HCT116 (cell line): ENCODE measurements around the gene RAPGEF2. TPM values are rescaled to one million over a fixed set of nuclear protein-coding genes. Genes with fewer than 3 reads are reported as not detected.

Experiments used
- ATAC-seq: fragments of 200-7000 bp; cut with Tn5 transposase; 2 replicates; pipeline ENCODE4 v1.9.1; 2020; ENCODE audit warnings: mild to moderate bottlenecking, moderate library complexity
- BruUV-seq: library from RNA; stranded (reverse); fragments of 400-500 nt; replicated peaks from 2 replicates; lab custom pipeline; 2021; lab: Mats Ljungman, UMichigan
- CTCF ChIA-PET: fragments of 300-600 bp; sonication (Branson Sonifier 250); formaldehyde crosslinking; loops from one replicate; lab custom pipeline; 2021; ENCODE audit warnings: antibody characterized with exemption; lab: Charles Lee
- POLR2A ChIA-PET: fragments of 300-600, 350-600 bp; sonication (Branson Sonifier 250); formaldehyde crosslinking; loops from one replicate; lab custom pipeline; 2021; ENCODE audit warnings: antibody characterized with exemption; lab: Charles Lee
- RAD21 ChIA-PET, 2 experiments: fragments of 300-600 bp; sonication (Branson Sonifier 250); formaldehyde crosslinking; loops; one replicate each; lab custom pipeline; 2023; ENCODE audit warnings: low total read pairs in 2 of 2; ENCODE audit not compliant: uncharacterized antibody in 2 of 2, unreplicated experiment in 2 of 2, low non-redundant PET in 1 of 2; lab: Charles Lee
- DNase-seq: peaks from one replicate; pipeline ENCODE4 v3.0.0-alpha.2; 2010; ENCODE audit warnings: low read depth, low spot score
- H2AFZ ChIP-seq: fragments of 200-600 bp; shearing (Covaris generic), sonication (generic); 2 replicates; pipeline ENCODE4 v1.6.1; 2017; ENCODE audit warnings: low read depth, mixed run types, mixed read lengths, antibody characterized with exemption, low read length; ENCODE audit not compliant: poor library complexity, severe bottlenecking
- H3K27ac ChIP-seq: 2 replicates; pipeline ENCODE4 v1.5.1; 2012; ENCODE audit warnings: low read depth, low read length
- H3K27me3 ChIP-seq: fragments of 200-600 bp; sonication (generic); 2 replicates; pipeline ENCODE4 v1.6.1; 2016; ENCODE audit warnings: mixed run types, low read length, mixed read lengths; ENCODE audit not compliant: insufficient read depth
- H3K36me3 ChIP-seq, 2 experiments: fragments of 200-500 bp in 1 of 2; fragments of 200-600 bp in 1 of 2; sonication (Bioruptor generic) in 1 of 2; sonication (generic) in 1 of 2; 2 replicates each; pipeline versions ENCODE4 v1.5.1 to v1.6.1; 2014 to 2016; ENCODE audit warnings: low read length in 2 of 2, inconsistent platforms in 1 of 2, mixed read lengths in 1 of 2, mixed run types in 1 of 2; ENCODE audit not compliant: insufficient read depth in 2 of 2, control insufficient read depth in 1 of 2
- H3K4me1 ChIP-seq, 2 experiments: fragments of 200-600 bp in 1 of 2; sonication (generic) in 1 of 2; 2 replicates each; pipeline versions ENCODE4 v1.5.1 to v1.6.1; 2012 to 2017; ENCODE audit warnings: low read length in 2 of 2, inconsistent platforms in 1 of 2, mild to moderate bottlenecking in 1 of 2, mixed read lengths in 1 of 2, mixed run types in 1 of 2, moderate library complexity in 1 of 2; ENCODE audit not compliant: insufficient read depth in 2 of 2, control insufficient read depth in 1 of 2
- H3K4me2 ChIP-seq: fragments of 200-600 bp; sonication (generic); 2 replicates; pipeline ENCODE4 v1.6.1; 2017; ENCODE audit warnings: mixed run types, low read length, mixed read lengths
- H3K4me3 ChIP-seq, 2 experiments: fragments of 200-600 bp in 1 of 2; sonication (generic) in 1 of 2; replicated peaks in 1 of 2; 2 replicates each; pipeline ENCODE4 v1.5.1; 2011 to 2016; ENCODE audit warnings: low read length in 2 of 2, control low read depth in 1 of 2, low read depth in 1 of 2, mild to moderate bottlenecking in 1 of 2, mixed read lengths in 1 of 2, mixed run types in 1 of 2
- H3K79me2 ChIP-seq: fragments of 200-600 bp; sonication (generic); 2 replicates; pipeline ENCODE4 v1.6.1; 2017; ENCODE audit warnings: mild to moderate bottlenecking, mixed run types, low read length, moderate library complexity, mixed read lengths; ENCODE audit not compliant: insufficient read depth
- H3K9ac ChIP-seq: fragments of 200-600 bp; sonication (generic); 2 replicates; pipeline ENCODE4 v1.6.1; 2016; ENCODE audit warnings: low read length, mixed read lengths
- H3K9me2 ChIP-seq: fragments of 200-600 bp; sonication (generic), shearing (Covaris generic); 2 replicates; pipeline ENCODE4 v1.6.1; 2017; ENCODE audit warnings: mixed run types, mild to moderate bottlenecking, moderate library complexity; ENCODE audit not compliant: insufficient read depth
- H3K9me3 ChIP-seq, 2 experiments: fragments of 200-500 bp in 1 of 2; fragments of 200-600 bp in 1 of 2; sonication (Bioruptor generic) in 1 of 2; sonication (generic) in 1 of 2; 2 replicates each; pipeline ENCODE4 v1.6.1; 2014 to 2017; ENCODE audit warnings: low read length in 2 of 2, mixed read lengths in 2 of 2, inconsistent platforms in 1 of 2, low read depth in 1 of 2, mild to moderate bottlenecking in 1 of 2, mixed run types in 1 of 2, moderate library complexity in 1 of 2; ENCODE audit not compliant: control insufficient read depth in 1 of 2, insufficient read depth in 1 of 2
- H4K20me1 ChIP-seq: fragments of 200-600 bp; sonication (generic), shearing (Covaris generic); 2 replicates; pipeline ENCODE4 v1.6.1; 2017; ENCODE audit warnings: mixed run types, mild to moderate bottlenecking, moderate library complexity; ENCODE audit not compliant: insufficient read depth
- CBX3 ChIP-seq: IDR thresholded peaks from 2 replicates; pipeline ENCODE4 v1.6.1; 2012; ENCODE audit warnings: low read depth
- CEBPB ChIP-seq: IDR thresholded peaks from 2 replicates; pipeline ENCODE4 v1.6.1; 2012; ENCODE audit warnings: low read depth
- EGR1 ChIP-seq: IDR thresholded peaks from 2 replicates; pipeline ENCODE4 v1.6.1; 2012; ENCODE audit warnings: low read depth
- FOSL1 ChIP-seq: IDR thresholded peaks from 2 replicates; pipeline ENCODE4 v1.6.1; 2012; ENCODE audit warnings: low read depth
- JUND ChIP-seq: IDR thresholded peaks from 2 replicates; pipeline ENCODE4 v1.6.1; 2012
- POLR2AphosphoS5 ChIP-seq: IDR thresholded peaks from 2 replicates; pipeline ENCODE4 v1.6.1; 2011; ENCODE audit warnings: mild to moderate bottlenecking, low read depth, low read length, moderate library complexity
- RAD21 ChIP-seq: IDR thresholded peaks from 2 replicates; pipeline ENCODE4 v1.6.1; 2012; ENCODE audit warnings: low read depth, mild to moderate bottlenecking
- SIN3A ChIP-seq: IDR thresholded peaks from 2 replicates; pipeline ENCODE4 v1.6.1; 2012; ENCODE audit warnings: low read depth
- SP1 ChIP-seq: IDR thresholded peaks from 2 replicates; pipeline ENCODE4 v1.6.1; 2012; ENCODE audit warnings: low read depth
- YY1 ChIP-seq: IDR thresholded peaks from 2 replicates; pipeline ENCODE4 v1.6.1; 2011; ENCODE audit warnings: low read length, low read depth, moderate library complexity, mild to moderate bottlenecking; ENCODE audit not compliant: insufficient replicate concordance; ENCODE audit errors: extremely low read depth
- ZNF274 ChIP-seq: fragments of 200-500 bp; sonication (Bioruptor generic); IDR thresholded peaks from 2 replicates; pipeline ENCODE4 v1.6.1; 2014; ENCODE audit warnings: mild to moderate bottlenecking, low read depth, low read length, inconsistent platforms
- intact Hi-C: fragments of 100-400 bp; cut with micrococcal nuclease; formaldehyde crosslinking; loops from 2 replicates; pipeline ENCODE4 v1.10.0; 2022
- total RNA-seq: library from RNA; stranded (reverse); gene quantifications from one replicate; pipeline ENCODE4 v1.2.1, GENCODE V29; 2021; ENCODE audit not compliant: unreplicated experiment
- TF ChIP-seq, protein P1 (sequence below): IDR thresholded peaks from 2 replicates; pipeline ENCODE4 v1.6.1; 2012; ENCODE audit warnings: low read depth
- TF ChIP-seq, protein P2 (sequence below): IDR thresholded peaks from 2 replicates; pipeline ENCODE4 v1.6.1; 2011; ENCODE audit warnings: mild to moderate bottlenecking, low read length, moderate library complexity; ENCODE audit not compliant: insufficient replicate concordance; ENCODE audit errors: extremely low read depth
- TF ChIP-seq, protein P3 (sequence below): IDR thresholded peaks from 2 replicates; pipeline ENCODE4 v1.6.1; 2012
- TF ChIP-seq, protein P4 (sequence below), 3 experiments: fragments of 200-600 bp in 1 of 3; sonication (generic) in 1 of 3; IDR thresholded peaks in 2 of 3; conservative IDR thresholded peaks in 1 of 3; 2 replicates each; pipeline ENCODE4 v1.5.1; 2012 to 2017; ENCODE audit warnings: low read depth in 2 of 3, low read length in 2 of 3, antibody characterized with exemption in 1 of 3, borderline replicate concordance in 1 of 3, control low read depth in 1 of 3, mild to moderate bottlenecking in 1 of 3, mixed read lengths in 1 of 3, mixed run types in 1 of 3, moderate library complexity in 1 of 3; ENCODE audit not compliant: insufficient read depth in 1 of 3
- TF ChIP-seq, protein P5 (sequence below): IDR thresholded peaks from 2 replicates; pipeline ENCODE4 v1.6.1; 2012

RAPGEF2 gene
- total RNA-seq, 1 experiment from 2014 or later: 21.2 TPM

DNA sequence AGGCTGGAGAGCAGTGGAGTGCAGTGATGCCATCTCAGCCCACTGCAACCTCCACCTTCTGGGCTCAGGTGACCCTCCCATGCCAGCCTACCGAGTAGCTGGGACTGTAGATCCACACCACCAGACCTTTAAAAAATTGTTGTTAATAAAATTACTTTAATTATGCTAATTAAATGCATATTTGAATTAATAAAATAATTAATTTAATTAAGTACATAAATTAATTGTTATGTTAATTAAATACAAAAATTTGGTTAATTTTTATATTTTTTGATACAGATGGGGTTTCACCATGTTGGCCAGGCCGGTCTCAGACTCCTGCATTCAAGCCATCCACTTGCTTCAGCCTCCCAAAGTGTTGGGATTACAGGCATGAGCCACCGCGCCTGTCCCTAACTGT, 12.6 kb upstream of the RAPGEF2 start:
- no peak overlapping the region for H2AFZ ChIP-seq
- H4K20me1 ChIP-seq: no peaks in the 10 kb centered on the region
- intact Hi-C loops: no loop called here
- no peak overlapping the region for H3K9ac ChIP-seq
- H3K4me1 ChIP-seq: peaks cover 0 to 15% of the 10 kb centered on the region in 2 experiments; a peak in 2 of 4 replicates
- RAD21 ChIA-PET: no interaction called here
- H3K4me2 ChIP-seq: no peak overlapping the region
- ATAC-seq: no peak
- no peaks in the 10 kb centered on the region for H3K79me2 ChIP-seq
- H3K36me3 ChIP-seq: no peaks in the 10 kb centered on the region
- H3K4me3 ChIP-seq: no peak overlapping the region
- no peak overlapping the region for H3K27ac ChIP-seq
- POLR2A ChIA-PET: no interaction called here
- H3K9me2 ChIP-seq: no peaks in the 10 kb centered on the region
- CTCF ChIA-PET: no interaction called here
- H3K9me3 ChIP-seq: no peaks in the 10 kb centered on the region
- DNase-seq: no peak
- TF ChIP-seq, protein P1, sequence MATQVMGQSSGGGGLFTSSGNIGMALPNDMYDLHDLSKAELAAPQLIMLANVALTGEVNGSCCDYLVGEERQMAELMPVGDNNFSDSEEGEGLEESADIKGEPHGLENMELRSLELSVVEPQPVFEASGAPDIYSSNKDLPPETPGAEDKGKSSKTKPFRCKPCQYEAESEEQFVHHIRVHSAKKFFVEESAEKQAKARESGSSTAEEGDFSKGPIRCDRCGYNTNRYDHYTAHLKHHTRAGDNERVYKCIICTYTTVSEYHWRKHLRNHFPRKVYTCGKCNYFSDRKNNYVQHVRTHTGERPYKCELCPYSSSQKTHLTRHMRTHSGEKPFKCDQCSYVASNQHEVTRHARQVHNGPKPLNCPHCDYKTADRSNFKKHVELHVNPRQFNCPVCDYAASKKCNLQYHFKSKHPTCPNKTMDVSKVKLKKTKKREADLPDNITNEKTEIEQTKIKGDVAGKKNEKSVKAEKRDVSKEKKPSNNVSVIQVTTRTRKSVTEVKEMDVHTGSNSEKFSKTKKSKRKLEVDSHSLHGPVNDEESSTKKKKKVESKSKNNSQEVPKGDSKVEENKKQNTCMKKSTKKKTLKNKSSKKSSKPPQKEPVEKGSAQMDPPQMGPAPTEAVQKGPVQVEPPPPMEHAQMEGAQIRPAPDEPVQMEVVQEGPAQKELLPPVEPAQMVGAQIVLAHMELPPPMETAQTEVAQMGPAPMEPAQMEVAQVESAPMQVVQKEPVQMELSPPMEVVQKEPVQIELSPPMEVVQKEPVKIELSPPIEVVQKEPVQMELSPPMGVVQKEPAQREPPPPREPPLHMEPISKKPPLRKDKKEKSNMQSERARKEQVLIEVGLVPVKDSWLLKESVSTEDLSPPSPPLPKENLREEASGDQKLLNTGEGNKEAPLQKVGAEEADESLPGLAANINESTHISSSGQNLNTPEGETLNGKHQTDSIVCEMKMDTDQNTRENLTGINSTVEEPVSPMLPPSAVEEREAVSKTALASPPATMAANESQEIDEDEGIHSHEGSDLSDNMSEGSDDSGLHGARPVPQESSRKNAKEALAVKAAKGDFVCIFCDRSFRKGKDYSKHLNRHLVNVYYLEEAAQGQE: no peak
- TF ChIP-seq SP1 (no peak), ZNF274 (no peak), JUND (no peak), CBX3 (no peak), CEBPB (no peak), RAD21 (no peak), FOSL1 (no peak), SIN3A (no peak), YY1 (no peak), POLR2AphosphoS5 (no peak), EGR1 (no peak)
- TF ChIP-seq, protein P2, sequence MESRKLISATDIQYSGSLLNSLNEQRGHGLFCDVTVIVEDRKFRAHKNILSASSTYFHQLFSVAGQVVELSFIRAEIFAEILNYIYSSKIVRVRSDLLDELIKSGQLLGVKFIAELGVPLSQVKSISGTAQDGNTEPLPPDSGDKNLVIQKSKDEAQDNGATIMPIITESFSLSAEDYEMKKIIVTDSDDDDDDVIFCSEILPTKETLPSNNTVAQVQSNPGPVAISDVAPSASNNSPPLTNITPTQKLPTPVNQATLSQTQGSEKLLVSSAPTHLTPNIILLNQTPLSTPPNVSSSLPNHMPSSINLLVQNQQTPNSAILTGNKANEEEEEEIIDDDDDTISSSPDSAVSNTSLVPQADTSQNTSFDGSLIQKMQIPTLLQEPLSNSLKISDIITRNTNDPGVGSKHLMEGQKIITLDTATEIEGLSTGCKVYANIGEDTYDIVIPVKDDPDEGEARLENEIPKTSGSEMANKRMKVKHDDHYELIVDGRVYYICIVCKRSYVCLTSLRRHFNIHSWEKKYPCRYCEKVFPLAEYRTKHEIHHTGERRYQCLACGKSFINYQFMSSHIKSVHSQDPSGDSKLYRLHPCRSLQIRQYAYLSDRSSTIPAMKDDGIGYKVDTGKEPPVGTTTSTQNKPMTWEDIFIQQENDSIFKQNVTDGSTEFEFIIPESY: no peak
- TF ChIP-seq, protein P3, sequence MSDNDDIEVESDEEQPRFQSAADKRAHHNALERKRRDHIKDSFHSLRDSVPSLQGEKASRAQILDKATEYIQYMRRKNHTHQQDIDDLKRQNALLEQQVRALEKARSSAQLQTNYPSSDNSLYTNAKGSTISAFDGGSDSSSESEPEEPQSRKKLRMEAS: no peak
- TF ChIP-seq, protein P4, sequence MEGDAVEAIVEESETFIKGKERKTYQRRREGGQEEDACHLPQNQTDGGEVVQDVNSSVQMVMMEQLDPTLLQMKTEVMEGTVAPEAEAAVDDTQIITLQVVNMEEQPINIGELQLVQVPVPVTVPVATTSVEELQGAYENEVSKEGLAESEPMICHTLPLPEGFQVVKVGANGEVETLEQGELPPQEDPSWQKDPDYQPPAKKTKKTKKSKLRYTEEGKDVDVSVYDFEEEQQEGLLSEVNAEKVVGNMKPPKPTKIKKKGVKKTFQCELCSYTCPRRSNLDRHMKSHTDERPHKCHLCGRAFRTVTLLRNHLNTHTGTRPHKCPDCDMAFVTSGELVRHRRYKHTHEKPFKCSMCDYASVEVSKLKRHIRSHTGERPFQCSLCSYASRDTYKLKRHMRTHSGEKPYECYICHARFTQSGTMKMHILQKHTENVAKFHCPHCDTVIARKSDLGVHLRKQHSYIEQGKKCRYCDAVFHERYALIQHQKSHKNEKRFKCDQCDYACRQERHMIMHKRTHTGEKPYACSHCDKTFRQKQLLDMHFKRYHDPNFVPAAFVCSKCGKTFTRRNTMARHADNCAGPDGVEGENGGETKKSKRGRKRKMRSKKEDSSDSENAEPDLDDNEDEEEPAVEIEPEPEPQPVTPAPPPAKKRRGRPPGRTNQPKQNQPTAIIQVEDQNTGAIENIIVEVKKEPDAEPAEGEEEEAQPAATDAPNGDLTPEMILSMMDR (IDR thresholded peaks at IDR 0.05 in 2 of 3, conservative IDR thresholded peaks at IDR 0.05 in 1 of 3; ENCODE audit: borderline replicate concordance in 1 of 3, insufficient read depth in 1 of 3, low read depth in 2 of 3, low read length in 2 of 3): no peak
- TF ChIP-seq, protein P5, sequence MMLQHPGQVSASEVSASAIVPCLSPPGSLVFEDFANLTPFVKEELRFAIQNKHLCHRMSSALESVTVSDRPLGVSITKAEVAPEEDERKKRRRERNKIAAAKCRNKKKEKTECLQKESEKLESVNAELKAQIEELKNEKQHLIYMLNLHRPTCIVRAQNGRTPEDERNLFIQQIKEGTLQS: no peak
- no peaks in the 10 kb centered on the region for H3K27me3 ChIP-seq
- no TSS peak for BruUV-seq
